A549 (cell line): ENCODE measurements around the gene P2RY13.

Experiments
- ELK1 ChIP-seq: fragments of 150-350 bp; IDR thresholded peaks from 2 replicates; pipeline ENCODE4 v1.6.1; 2014; ENCODE audit warnings: low read depth, mild to moderate bottlenecking, low read length
- EP300 ChIP-seq, 2 experiments: fragments of >200 bp; sonication (Bioruptor Twin); formaldehyde crosslinking; IDR thresholded peaks; 2 replicates in 1 of 2; 3 replicates in 1 of 2; pipeline ENCODE4 v1.6.1; 2016 to 2017
- HDAC2 ChIP-seq: fragments of 200-600 bp; sonication (generic); IDR thresholded peaks from 2 replicates; pipeline ENCODE4 v1.6.1; 2016
- NFE2L2 ChIP-seq: fragments of 150-350 bp; conservative IDR thresholded peaks from 2 replicates; pipeline ENCODE4 v1.6.1; 2014; ENCODE audit warnings: low read length
- PBX3 ChIP-seq: IDR thresholded peaks from 2 replicates; pipeline ENCODE4 v1.6.1; 2012
- PHF8 ChIP-seq: fragments of 200-600 bp; sonication (generic); IDR thresholded peaks from 2 replicates; pipeline ENCODE4 v1.6.1; 2016; ENCODE audit warnings: low read depth, mild to moderate bottlenecking, antibody characterized with exemption, moderate library complexity, borderline replicate concordance
- RAD21 ChIP-seq, 2 experiments: fragments of >200 bp in 1 of 2; sonication (Bioruptor Twin) in 1 of 2; formaldehyde crosslinking in 1 of 2; IDR thresholded peaks in 1 of 2; conservative IDR thresholded peaks in 1 of 2; 2 replicates in 1 of 2; 3 replicates in 1 of 2; pipeline ENCODE4 v1.6.1; 2012 to 2018; ENCODE audit warnings: inconsistent platforms in 1 of 2
- TF ChIP-seq, protein P1 (sequence below): fragments of >200 bp; sonication (Bioruptor Twin); formaldehyde crosslinking; IDR thresholded peaks from 3 replicates; pipeline ENCODE4 v1.5.1; 2016

- TF ChIP-seq ELK1 (no peak), NFE2L2 (no peak), RAD21 (conservative IDR thresholded peaks at IDR 0.05 in 1 of 2, IDR thresholded peaks at IDR 0.05 in 1 of 2) (no peak), PHF8 (no peak), HDAC2 (no peak), PBX3 (no peak), EP300 (IDR thresholded peaks at IDR 0.05) (no peak)
- TF ChIP-seq, protein P1, sequence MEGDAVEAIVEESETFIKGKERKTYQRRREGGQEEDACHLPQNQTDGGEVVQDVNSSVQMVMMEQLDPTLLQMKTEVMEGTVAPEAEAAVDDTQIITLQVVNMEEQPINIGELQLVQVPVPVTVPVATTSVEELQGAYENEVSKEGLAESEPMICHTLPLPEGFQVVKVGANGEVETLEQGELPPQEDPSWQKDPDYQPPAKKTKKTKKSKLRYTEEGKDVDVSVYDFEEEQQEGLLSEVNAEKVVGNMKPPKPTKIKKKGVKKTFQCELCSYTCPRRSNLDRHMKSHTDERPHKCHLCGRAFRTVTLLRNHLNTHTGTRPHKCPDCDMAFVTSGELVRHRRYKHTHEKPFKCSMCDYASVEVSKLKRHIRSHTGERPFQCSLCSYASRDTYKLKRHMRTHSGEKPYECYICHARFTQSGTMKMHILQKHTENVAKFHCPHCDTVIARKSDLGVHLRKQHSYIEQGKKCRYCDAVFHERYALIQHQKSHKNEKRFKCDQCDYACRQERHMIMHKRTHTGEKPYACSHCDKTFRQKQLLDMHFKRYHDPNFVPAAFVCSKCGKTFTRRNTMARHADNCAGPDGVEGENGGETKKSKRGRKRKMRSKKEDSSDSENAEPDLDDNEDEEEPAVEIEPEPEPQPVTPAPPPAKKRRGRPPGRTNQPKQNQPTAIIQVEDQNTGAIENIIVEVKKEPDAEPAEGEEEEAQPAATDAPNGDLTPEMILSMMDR = no peak
Measured at GRCh38 chr3:151301787-151302186, 27.6 kb downstream of the P2RY13 start.
